Caco-2 (cell line): ENCODE results near the gene DGCR6. TPM values are rescaled to one million over a fixed set of nuclear protein-coding genes. Genes with fewer than 3 reads are reported as not detected.
"Not testable (repeated sequence)": the region's sequence is repeated elsewhere in the genome, so short reads cannot be mapped to it uniquely, and the experiment has no call there.

ENCODE experiments used
- BruUV-seq: library from RNA; stranded (reverse); fragments of 400-500 nt; replicated peaks from 2 replicates; lab custom pipeline; 2021; lab: Mats Ljungman, UMichigan
- CTCF ChIA-PET: fragments of 300-600 bp; sonication (Branson Sonifier 250); formaldehyde crosslinking; loops from one replicate; lab custom pipeline; 2022; ENCODE audit warnings: antibody characterized with exemption; lab: Charles Lee
- POLR2A ChIA-PET: fragments of 300-600 bp; sonication (Branson Sonifier 250); formaldehyde crosslinking; loops from one replicate; lab custom pipeline; 2022; ENCODE audit warnings: antibody characterized with exemption; lab: Charles Lee
- DNase-seq, 2 experiments: peaks; one replicate each; pipeline versions ENCODE4 v3.0.0 to v3.0.0-alpha.2; 2020 to 2022
- H3K27me3 ChIP-seq: replicated peaks from 2 replicates; pipeline ENCODE4 v1.6.0; 2011; ENCODE audit warnings: low read length; ENCODE audit not compliant: control insufficient read depth, insufficient read depth
- H3K36me3 ChIP-seq: 2 replicates; pipeline ENCODE4 v1.5.1; 2011; ENCODE audit warnings: low read length; ENCODE audit not compliant: control insufficient read depth, insufficient read depth
- H3K4me1 ChIP-seq: fragments of 250-450 bp; sonication (Bioruptor Pico); 2 replicates; pipeline ENCODE4 v1.5.1; 2020; ENCODE audit warnings: mild to moderate bottlenecking
- H3K4me3 ChIP-seq: 2 replicates; pipeline ENCODE4 v1.5.1; 2011; ENCODE audit warnings: low read depth, mild to moderate bottlenecking, control low read depth, low read length
- H3K9me3 ChIP-seq: fragments of 250-450 bp; sonication (Bioruptor Pico); 2 replicates; pipeline ENCODE4 v1.5.1; 2020; ENCODE audit warnings: mild to moderate bottlenecking, moderate library complexity
- H3K27ac Mint-ChIP-seq: one replicate; pipeline ENCODE4 v1.8.0; 2022; ENCODE audit warnings: mixed read lengths; ENCODE audit not compliant: unreplicated experiment
- H3K27me3 Mint-ChIP-seq: one replicate; pipeline ENCODE4 v1.8.0; 2022; ENCODE audit warnings: mixed read lengths; ENCODE audit not compliant: insufficient read depth, unreplicated experiment
- H3K36me3 Mint-ChIP-seq: one replicate; pipeline ENCODE4 v1.8.0; 2022; ENCODE audit warnings: mild to moderate bottlenecking, mixed read lengths; ENCODE audit not compliant: insufficient read depth, unreplicated experiment
- H3K4me1 Mint-ChIP-seq: one replicate; pipeline ENCODE4 v1.8.0; 2022; ENCODE audit warnings: low read depth, mixed read lengths; ENCODE audit not compliant: unreplicated experiment
- H3K4me3 Mint-ChIP-seq: one replicate; pipeline ENCODE4 v1.8.0; 2022; ENCODE audit warnings: mild to moderate bottlenecking, moderate library complexity, mixed read lengths; ENCODE audit not compliant: unreplicated experiment
- H3K9me3 Mint-ChIP-seq: one replicate; pipeline ENCODE4 v1.8.0; 2022; ENCODE audit warnings: mixed read lengths; ENCODE audit not compliant: unreplicated experiment
- intact Hi-C: fragments of 100-400 bp; cut with micrococcal nuclease; formaldehyde crosslinking; loops from one replicate; pipeline ENCODE4 v1.10.0; 2022; ENCODE audit not compliant: unreplicated experiment
- total RNA-seq: library from RNA; stranded (reverse); gene quantifications from 2 replicates; pipeline ENCODE4 v1.2.3, GENCODE V29; 2022
- TF ChIP-seq, protein P1 (sequence below), 2 experiments: fragments of 200-600 bp in 1 of 2; IDR thresholded peaks; 1 replicate in 1 of 2; 2 replicates in 1 of 2; pipeline versions ENCODE4 v1.5.1 to v1.8.0; 2011 to 2022; ENCODE audit warnings: antibody characterized with exemption in 1 of 2, control low read depth in 1 of 2, inconsistent platforms in 1 of 2, low read depth in 1 of 2, low read length in 1 of 2, mild to moderate bottlenecking in 1 of 2, moderate library complexity in 1 of 2; ENCODE audit not compliant: insufficient read depth in 1 of 2, severe bottlenecking in 1 of 2, unreplicated experiment in 1 of 2

The DGCR6 gene
- total RNA-seq, 1 experiment from 2014 or later: 5.9 TPM

DNA sequence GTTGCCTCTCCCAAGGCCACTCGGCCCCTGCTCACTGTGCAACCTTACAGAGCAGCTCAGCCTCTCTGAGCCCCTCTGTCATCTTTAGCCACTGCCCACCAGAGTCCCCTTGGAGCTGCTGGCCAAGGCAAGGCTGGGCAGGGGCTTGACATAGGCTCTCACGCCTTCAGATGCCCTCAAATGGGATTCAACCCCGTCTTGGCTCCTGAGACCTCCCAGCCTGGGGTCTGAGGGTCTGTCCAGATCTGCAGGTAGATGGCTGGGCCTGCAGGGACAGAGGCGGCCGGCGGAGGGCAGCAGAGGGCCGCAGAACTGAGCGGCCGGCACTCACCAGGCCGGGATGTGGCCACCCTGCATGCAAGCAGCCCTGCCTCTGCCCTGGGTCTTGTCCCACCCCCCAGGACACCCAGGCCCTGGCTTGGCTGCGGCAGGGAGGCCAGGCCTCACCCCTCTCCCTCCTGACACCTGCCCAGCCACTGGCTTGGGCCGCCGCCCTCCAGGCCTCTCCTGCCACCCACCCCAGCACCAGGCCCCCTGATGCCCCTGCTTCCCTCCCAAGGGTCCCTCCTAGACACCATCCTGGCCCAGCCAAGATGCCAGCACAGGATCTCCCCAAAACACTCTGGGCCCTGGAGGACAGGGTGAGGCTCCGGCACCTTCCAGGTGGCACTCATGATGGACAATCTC is 48.3 kb downstream of the DGCR6 start:
- H3K4me3 Mint-ChIP-seq, CTCF ChIA-PET, BruUV-seq, H3K27ac Mint-ChIP-seq, H3K4me1 ChIP-seq, POLR2A ChIA-PET, intact Hi-C loops, H3K9me3 ChIP-seq, H3K36me3 ChIP-seq, H3K27me3 ChIP-seq, H3K4me3 ChIP-seq, H3K9me3 Mint-ChIP-seq, H3K27me3 Mint-ChIP-seq, H3K4me1 Mint-ChIP-seq, H3K36me3 Mint-ChIP-seq: not testable (repeated sequence)
- DNase-seq: peak; percentile 61 to 82
- TF ChIP-seq, protein P1, sequence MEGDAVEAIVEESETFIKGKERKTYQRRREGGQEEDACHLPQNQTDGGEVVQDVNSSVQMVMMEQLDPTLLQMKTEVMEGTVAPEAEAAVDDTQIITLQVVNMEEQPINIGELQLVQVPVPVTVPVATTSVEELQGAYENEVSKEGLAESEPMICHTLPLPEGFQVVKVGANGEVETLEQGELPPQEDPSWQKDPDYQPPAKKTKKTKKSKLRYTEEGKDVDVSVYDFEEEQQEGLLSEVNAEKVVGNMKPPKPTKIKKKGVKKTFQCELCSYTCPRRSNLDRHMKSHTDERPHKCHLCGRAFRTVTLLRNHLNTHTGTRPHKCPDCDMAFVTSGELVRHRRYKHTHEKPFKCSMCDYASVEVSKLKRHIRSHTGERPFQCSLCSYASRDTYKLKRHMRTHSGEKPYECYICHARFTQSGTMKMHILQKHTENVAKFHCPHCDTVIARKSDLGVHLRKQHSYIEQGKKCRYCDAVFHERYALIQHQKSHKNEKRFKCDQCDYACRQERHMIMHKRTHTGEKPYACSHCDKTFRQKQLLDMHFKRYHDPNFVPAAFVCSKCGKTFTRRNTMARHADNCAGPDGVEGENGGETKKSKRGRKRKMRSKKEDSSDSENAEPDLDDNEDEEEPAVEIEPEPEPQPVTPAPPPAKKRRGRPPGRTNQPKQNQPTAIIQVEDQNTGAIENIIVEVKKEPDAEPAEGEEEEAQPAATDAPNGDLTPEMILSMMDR (IDR thresholded peaks at IDR 0.05; ENCODE audit: insufficient read depth in 1 of 2, low read depth in 1 of 2, low read length in 1 of 2, severe bottlenecking in 1 of 2, unreplicated experiment in 1 of 2): peak; percentile 78 to 87

DNA sequence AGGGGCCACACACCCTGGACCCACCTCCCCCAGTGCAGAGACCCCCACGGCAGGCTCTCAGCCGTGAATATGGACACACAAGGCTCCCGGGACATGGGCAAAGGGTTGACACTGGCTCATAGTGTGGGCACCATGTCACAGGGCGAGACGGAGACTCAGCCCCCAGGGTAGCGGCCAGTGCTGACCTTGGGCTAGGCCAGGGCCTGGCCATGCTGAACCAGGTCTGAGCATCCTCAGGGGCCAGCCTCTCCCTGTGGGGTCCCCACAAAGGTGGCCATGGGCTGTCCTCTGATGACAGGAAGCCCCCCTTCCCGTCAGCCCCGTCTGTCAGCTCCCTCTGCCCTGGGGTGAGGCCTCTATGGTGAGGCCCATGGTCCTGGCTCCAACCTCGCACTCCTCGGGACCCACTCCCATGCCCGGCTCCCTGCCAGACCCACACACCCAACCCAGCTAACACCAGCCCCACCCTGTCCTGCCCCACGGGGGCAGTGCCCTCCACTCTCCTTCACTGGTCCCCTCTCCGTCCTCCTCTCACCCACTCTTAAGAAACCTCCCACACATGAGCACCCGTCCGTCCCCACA is 49.0 kb downstream of the DGCR6 start:
- ChIA-PET POLR2A (no interaction called here), CTCF (no interaction called here)
- Histone ChIP-seq H3K4me1 (no peaks in the 10 kb centered on the region), H3K4me3 (no peak overlapping the region), H3K9me3 (no peaks in the 10 kb centered on the region), H3K27me3 (no peaks in the 10 kb centered on the region), H3K36me3 (no peaks in the 10 kb centered on the region)
- H3K9me3 Mint-ChIP-seq: no peaks in the 10 kb centered on the region
- no peak overlapping the region for H3K4me3 Mint-ChIP-seq
- peak in 1 of 2 experiments; percentile 37 for DNase-seq
- no peak overlapping the region for H3K27ac Mint-ChIP-seq
- H3K36me3 Mint-ChIP-seq: no peaks in the 10 kb centered on the region
- no peaks in the 10 kb centered on the region for H3K27me3 Mint-ChIP-seq
- TF ChIP-seq, protein P1 (IDR thresholded peaks at IDR 0.05; ENCODE audit: insufficient read depth in 1 of 2, low read depth in 1 of 2, low read length in 1 of 2, severe bottlenecking in 1 of 2, unreplicated experiment in 1 of 2): no peak
- intact Hi-C loops: no loop called here
- peaks cover 7% of the 10 kb centered on the region for H3K4me1 Mint-ChIP-seq
- no TSS peak for BruUV-seq

DNA sequence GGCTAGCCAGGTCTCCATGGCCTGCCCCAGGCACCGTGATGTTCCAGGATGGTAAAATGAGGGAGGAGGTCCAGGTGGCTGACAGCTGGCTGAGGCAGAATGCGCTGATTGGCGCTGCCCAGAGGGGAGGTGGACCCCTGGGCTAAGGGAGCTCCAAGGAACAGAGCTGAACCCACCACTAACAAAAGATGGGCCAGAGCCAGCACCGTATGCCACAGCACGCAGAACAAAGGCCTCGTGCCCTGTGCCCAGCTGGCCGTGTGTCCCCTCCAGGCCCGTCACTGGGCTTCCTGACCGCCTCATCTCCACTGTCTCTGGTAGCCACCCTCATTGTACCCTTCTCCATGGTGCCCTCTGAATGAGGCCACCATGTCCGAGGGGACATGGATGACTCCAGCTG is 49.6 kb downstream of the DGCR6 start:
- no peak overlapping the region for H3K4me3 ChIP-seq
- Mint-ChIP-seq H3K4me3 (no peak overlapping the region), H3K36me3 (no peaks in the 10 kb centered on the region), H3K27me3 (no peaks in the 10 kb centered on the region), H3K9me3 (no peaks in the 10 kb centered on the region), H3K27ac (no peak overlapping the region), H3K4me1 (peaks cover 7% of the 10 kb centered on the region)
- POLR2A ChIA-PET: no interaction called here
- DNase-seq: peak in 1 of 2 experiments; percentile 25
- intact Hi-C loops: no loop called here
- CTCF ChIA-PET: no interaction called here
- H3K9me3 ChIP-seq: no peaks in the 10 kb centered on the region
- TF ChIP-seq, protein P1 (IDR thresholded peaks at IDR 0.05; ENCODE audit: insufficient read depth in 1 of 2, low read depth in 1 of 2, low read length in 1 of 2, severe bottlenecking in 1 of 2, unreplicated experiment in 1 of 2): no peak
- no TSS peak for BruUV-seq
- H3K4me1 ChIP-seq: no peaks in the 10 kb centered on the region
- no peaks in the 10 kb centered on the region for H3K27me3 ChIP-seq
- H3K36me3 ChIP-seq: no peaks in the 10 kb centered on the region

DNA sequence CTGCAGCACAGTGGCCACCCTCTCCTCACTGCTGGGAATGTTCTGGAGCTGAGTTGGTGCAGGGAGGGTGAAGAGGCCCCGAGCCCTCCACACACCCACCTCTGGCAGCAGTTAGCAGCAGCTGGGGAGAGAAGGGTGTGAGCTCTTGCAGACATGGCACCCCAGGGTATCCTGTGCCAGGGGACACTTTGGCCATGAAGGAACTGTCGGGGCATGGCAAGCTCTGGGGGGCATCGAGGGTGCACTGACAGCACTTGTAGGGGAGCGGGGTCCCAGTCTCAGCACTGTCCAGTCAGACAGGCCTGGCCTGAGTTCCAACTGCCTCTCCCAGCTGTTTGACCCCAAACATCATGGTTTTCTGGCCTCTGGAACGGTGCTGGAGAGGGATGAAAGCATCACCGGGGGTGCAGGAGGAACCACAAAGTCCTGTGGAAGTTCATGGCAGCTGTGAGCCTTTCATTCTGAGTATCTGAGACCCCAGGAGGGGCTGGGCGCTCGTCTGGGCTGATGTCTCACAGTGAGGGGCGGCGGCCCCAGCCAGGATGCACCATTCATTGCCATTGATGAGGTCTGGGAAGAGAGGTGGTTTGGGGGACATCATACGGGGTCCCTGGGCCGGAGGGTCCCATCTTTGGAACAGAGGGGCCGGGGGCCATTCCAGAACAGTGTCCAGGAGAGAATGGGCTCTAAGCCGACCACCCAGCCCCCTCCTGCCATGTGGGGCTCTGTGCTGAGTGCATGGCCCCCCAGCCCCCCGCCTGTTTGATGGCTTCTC is 50.2 kb downstream of the DGCR6 start:
- H3K9me3 ChIP-seq, H3K27ac Mint-ChIP-seq, POLR2A ChIA-PET, H3K36me3 ChIP-seq, H3K4me1 Mint-ChIP-seq, H3K4me3 ChIP-seq, H3K4me1 ChIP-seq, H3K27me3 Mint-ChIP-seq, H3K27me3 ChIP-seq, intact Hi-C loops, H3K4me3 Mint-ChIP-seq, H3K9me3 Mint-ChIP-seq, BruUV-seq, H3K36me3 Mint-ChIP-seq: not testable (repeated sequence)
- DNase-seq: peak in 1 of 2 experiments; percentile 26
- CTCF ChIA-PET: interaction anchor here (0.6 kb wide), 1 partner anchor 412 kb away, joined by 3 read pairs; no protein-coding TSS in a partner anchor
